K562 (cell line): Measurements from ENCODE around the gene TMEM121B. TPM values are rescaled to one million over a fixed set of nuclear protein-coding genes. Genes with fewer than 3 reads are reported as not detected.

Experiments
- CBFA2T3 ChIP-seq: fragments of 450-650 bp; IDR thresholded peaks from 2 replicates; pipeline ENCODE4 v1.6.1; 2017
- CBX8 ChIP-seq: fragments of 200-600 bp; sonication (generic); IDR thresholded peaks from 2 replicates; pipeline ENCODE4 v1.6.1; 2012; ENCODE audit warnings: borderline replicate concordance, mixed run types, low read depth, mild to moderate bottlenecking, moderate library complexity, mixed read lengths, low read length, control low read depth, inconsistent platforms; ENCODE audit not compliant: poor library complexity, severe bottlenecking; ENCODE audit errors: extremely low read depth
- CXXC5 ChIP-seq: fragments of 250-450 bp; sonication (Bioruptor Pico); IDR thresholded peaks from 2 replicates; pipeline ENCODE4 v1.8.0; 2022; ENCODE audit warnings: inconsistent platforms, mild to moderate bottlenecking, moderate library complexity
- HIVEP1 ChIP-seq: fragments of 250-450 bp; sonication (Bioruptor Pico); IDR thresholded peaks from 2 replicates; pipeline ENCODE4 v1.4.0; 2020; ENCODE audit warnings: mild to moderate bottlenecking
- HSF4 ChIP-seq: fragments of 250-450 bp; sonication (Bioruptor Pico); IDR thresholded peaks from 2 replicates; pipeline ENCODE4 v2.1.2; 2022; ENCODE audit warnings: mild to moderate bottlenecking, moderate library complexity, borderline replicate concordance
- NFE2L1 ChIP-seq: fragments of 450-650 bp; IDR thresholded peaks from 2 replicates; pipeline ENCODE4 v1.6.1; 2016; ENCODE audit warnings: missing genetic modification characterization, low read depth, mild to moderate bottlenecking, missing compliant biosample characterization, moderate library complexity, borderline replicate concordance
- PURB ChIP-seq: sonication (generic); formaldehyde crosslinking; IDR thresholded peaks from 2 replicates; pipeline ENCODE4 v1.9.0; 2021; ENCODE audit warnings: low read depth, mild to moderate bottlenecking, missing genetic modification reagents
- RBM34 ChIP-seq: fragments of 200-400 bp; formaldehyde crosslinking; IDR thresholded peaks from 2 replicates; pipeline ENCODE4 v1.6.1; 2018; ENCODE audit warnings: low read length, borderline replicate concordance; ENCODE audit not compliant: insufficient read depth
- RCOR1 ChIP-seq, 2 experiments: IDR thresholded peaks; 2 replicates each; pipeline ENCODE4 v1.6.1; 2012; ENCODE audit warnings: low read depth in 2 of 2, low read length in 2 of 2, borderline replicate concordance in 1 of 2, improper control_type of control experiment in 1 of 2
- RERE ChIP-seq: sonication (generic); formaldehyde crosslinking; IDR thresholded peaks from 2 replicates; pipeline ENCODE4 v1.8.0; 2023; ENCODE audit warnings: missing genetic modification reagents, mild to moderate bottlenecking, borderline replicate concordance
- SMARCB1 ChIP-seq: IDR thresholded peaks from 2 replicates; pipeline ENCODE4 v1.6.1; 2011; ENCODE audit warnings: improper control_type of control experiment, low read depth; ENCODE audit not compliant: insufficient read length
- SRSF1 ChIP-seq: fragments of 200-400 bp; formaldehyde crosslinking; IDR thresholded peaks from 2 replicates; pipeline ENCODE4 v1.6.1; 2017; ENCODE audit warnings: mild to moderate bottlenecking, low read depth, low read length, moderate library complexity
- TFAP4 ChIP-seq: sonication (generic); formaldehyde crosslinking; IDR thresholded peaks from 2 replicates; pipeline ENCODE4 v1.8.0; 2022; ENCODE audit warnings: missing genetic modification reagents, mild to moderate bottlenecking, moderate library complexity, borderline replicate concordance
- ZNF124 ChIP-seq: sonication (generic); formaldehyde crosslinking; IDR thresholded peaks from 2 replicates; pipeline ENCODE4 v1.8.1; 2022; ENCODE audit warnings: missing genetic modification reagents
- ZNF217 ChIP-seq: sonication (generic); formaldehyde crosslinking; IDR thresholded peaks from 2 replicates; pipeline ENCODE4 v1.8.0; 2022; ENCODE audit warnings: mild to moderate bottlenecking, missing genetic modification reagents
- ZNF764 ChIP-seq: fragments of 250-450 bp; sonication (Bioruptor Pico); IDR thresholded peaks from 2 replicates; pipeline ENCODE4 v1.4.0; 2020; ENCODE audit warnings: low read depth, mild to moderate bottlenecking, moderate library complexity
- polyA plus RNA-seq, 8 experiments: library from polyadenylated mRNA; depleted of rRNA in 4 of 8; stranded (reverse) in 5 of 8; unstranded in 3 of 8; fragments of >200 nt; fragmentation: Nextera tagmentation in 2 of 8; fragmentation: Illumina TruSeq in 1 of 8; extraction: Ambion mirVana in 2 of 8; extraction: Trizol in 1 of 8; gene quantifications; 2 replicates each; pipeline versions ENCODE4 v1.2.1 to v1.2.3, GENCODE V29; 2011 to 2014; ENCODE audit warnings: inconsistent platforms in 1 of 8, missing spikeins in 1 of 8
- total RNA-seq, 7 experiments: library from RNA; depleted of rRNA in 6 of 7; stranded (reverse); fragments of >200 nt in 6 of 7; fragmentation: Illumina TruSeq in 2 of 7; extraction: Trizol in 2 of 7; gene quantifications; 2 replicates each; pipeline versions ENCODE4 v1.2.1 to v1.2.3, GENCODE V29; 2011 to 2021; ENCODE audit warnings: low replicate concordance in 1 of 7
- TF ChIP-seq, protein P1 (sequence below): sonication (generic); formaldehyde crosslinking; IDR thresholded peaks from 2 replicates; pipeline ENCODE4 v1.5.0; 2020; ENCODE audit warnings: missing genetic modification reagents
- TF ChIP-seq, protein P2 (sequence below): fragments of 450-650 bp; IDR thresholded peaks from 2 replicates; pipeline ENCODE4 v1.6.1; 2016; ENCODE audit warnings: borderline replicate concordance

TMEM121B gene
- total and polyA plus RNA-seq, 9 of the 15 experiments (the other 6 are each of a cell fraction or from before 2014, with no cell fraction given) = 0.03 to 0.07 (median 0.03) TPM; not detected in 6

- peak; percentile 60 for TF ChIP-seq CBFA2T3
- peak; percentile 85 for TF ChIP-seq TFAP4
- TF ChIP-seq ZNF217 (CRISPR knock-in tag) = no peak
- no peak for TF ChIP-seq RERE (CRISPR knock-in tag)
- TF ChIP-seq, protein P1, sequence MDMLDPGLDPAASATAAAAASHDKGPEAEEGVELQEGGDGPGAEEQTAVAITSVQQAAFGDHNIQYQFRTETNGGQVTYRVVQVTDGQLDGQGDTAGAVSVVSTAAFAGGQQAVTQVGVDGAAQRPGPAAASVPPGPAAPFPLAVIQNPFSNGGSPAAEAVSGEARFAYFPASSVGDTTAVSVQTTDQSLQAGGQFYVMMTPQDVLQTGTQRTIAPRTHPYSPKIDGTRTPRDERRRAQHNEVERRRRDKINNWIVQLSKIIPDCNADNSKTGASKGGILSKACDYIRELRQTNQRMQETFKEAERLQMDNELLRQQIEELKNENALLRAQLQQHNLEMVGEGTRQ (CRISPR knock-in tag) = no peak
- no peak for TF ChIP-seq HIVEP1
- no peak for TF ChIP-seq SRSF1
- TF ChIP-seq ZNF764 (CRISPR knock-in tag) = no peak
- no peak for TF ChIP-seq CBX8
- TF ChIP-seq PURB = no peak
- no peak for TF ChIP-seq HSF4
- no peak for TF ChIP-seq RBM34
- no peak for TF ChIP-seq NFE2L1 (tag)
- no peak for TF ChIP-seq SMARCB1
- TF ChIP-seq RCOR1 (IDR thresholded peaks at IDR 0.05; ENCODE audit: borderline replicate concordance in 1 of 2, low read depth in 2 of 2, low read length in 2 of 2) = no peak
- no peak for TF ChIP-seq CXXC5 (CRISPR knock-in tag)
- TF ChIP-seq ZNF124 (CRISPR knock-in tag) = no peak
- TF ChIP-seq, protein P2, sequence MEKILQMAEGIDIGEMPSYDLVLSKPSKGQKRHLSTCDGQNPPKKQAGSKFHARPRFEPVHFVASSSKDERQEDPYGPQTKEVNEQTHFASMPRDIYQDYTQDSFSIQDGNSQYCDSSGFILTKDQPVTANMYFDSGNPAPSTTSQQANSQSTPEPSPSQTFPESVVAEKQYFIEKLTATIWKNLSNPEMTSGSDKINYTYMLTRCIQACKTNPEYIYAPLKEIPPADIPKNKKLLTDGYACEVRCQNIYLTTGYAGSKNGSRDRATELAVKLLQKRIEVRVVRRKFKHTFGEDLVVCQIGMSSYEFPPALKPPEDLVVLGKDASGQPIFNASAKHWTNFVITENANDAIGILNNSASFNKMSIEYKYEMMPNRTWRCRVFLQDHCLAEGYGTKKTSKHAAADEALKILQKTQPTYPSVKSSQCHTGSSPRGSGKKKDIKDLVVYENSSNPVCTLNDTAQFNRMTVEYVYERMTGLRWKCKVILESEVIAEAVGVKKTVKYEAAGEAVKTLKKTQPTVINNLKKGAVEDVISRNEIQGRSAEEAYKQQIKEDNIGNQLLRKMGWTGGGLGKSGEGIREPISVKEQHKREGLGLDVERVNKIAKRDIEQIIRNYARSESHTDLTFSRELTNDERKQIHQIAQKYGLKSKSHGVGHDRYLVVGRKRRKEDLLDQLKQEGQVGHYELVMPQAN = no peak
Measured at GRCh38 chr22:17087498-17088131, 33.5 kb downstream of the TMEM121B start (continued).
